ENCODE results near the gene TRIO. TPM values are rescaled to one million over a fixed set of nuclear protein-coding genes. Genes with fewer than 3 reads are reported as not detected.

Gene TRIO
- polyA plus RNA-seq, 3 donors = 1.7 to 45.8 (median 2.1) TPM

- intact Hi-C loops (cut with micrococcal nuclease) = no loop called here
- H4K20me1 ChIP-seq (ENCODE audit: insufficient read depth, low read length) = peaks cover 90% of the 10 kb centered on the region
Measured at GRCh38 chr5:14218897-14219573, 75.9 kb downstream of the TRIO start.

GRCh38 chr5:14219800-14220512, 76.8 kb downstream of the TRIO start:
- Histone ChIP-seq H3K4me1 (ENCODE audit: control insufficient read depth in 1 of 2, insufficient read depth in 2 of 2, low read length in 2 of 2) (no peaks in the 10 kb centered on the region), H3K4me3 (replicated peaks in 1 of 3; ENCODE audit: low read depth in 2 of 3, low read length in 3 of 3) (no peak overlapping the region), H4K20me1 (ENCODE audit: insufficient read depth, low read length) (peaks cover 90% of the 10 kb centered on the region), H3K27ac (ENCODE audit: low read depth in 1 of 2, low read length in 2 of 2) (no peak overlapping the region), H3K4me2 (replicated peaks; ENCODE audit: extremely low read depth, low read length, poor library complexity, severe bottlenecking) (no peak overlapping the region), H3K27me3 (ENCODE audit: control insufficient read depth in 2 of 2, insufficient read depth in 2 of 2, low read length in 2 of 2) (no peaks in the 10 kb centered on the region), H3K9me3 (replicated peaks in 1 of 2; ENCODE audit: control insufficient read depth in 1 of 2, insufficient read depth in 1 of 2, low read length in 2 of 2) (no peaks in the 10 kb centered on the region), H3K9ac (ENCODE audit: insufficient read depth, low read length, poor library complexity, severe bottlenecking) (no peak overlapping the region), H3K36me3 (replicated peaks in 1 of 2; ENCODE audit: control insufficient read depth in 1 of 2, insufficient read depth in 2 of 2, low read length in 2 of 2) (no peaks in the 10 kb centered on the region), H2AFZ (ENCODE audit: insufficient read depth, low read depth, low read length, poor library complexity, severe bottlenecking) (no peak overlapping the region), H3K79me2 (ENCODE audit: insufficient read depth, low read length) (peaks cover 73% of the 10 kb centered on the region)
- H3K4me3 Mint-ChIP-seq = no peak overlapping the region
- no peak for DNase-seq
- intact Hi-C loops (cut with micrococcal nuclease) = no loop called here
- no peak overlapping the region for H3K27ac Mint-ChIP-seq
- H3K4me1 Mint-ChIP-seq = peaks cover 39% of the 10 kb centered on the region
- WGBS (ENCODE audit: insufficient coverage) = 83% methylated on average over 1 of the region's 6 CpGs
- no peaks in the 10 kb centered on the region for H3K36me3 Mint-ChIP-seq
- no peak for TF ChIP-seq CTCF (IDR thresholded peaks at IDR 0.05)
- H3K9me3 Mint-ChIP-seq = no peaks in the 10 kb centered on the region
- H3K27me3 Mint-ChIP-seq (ENCODE audit: low read depth in 3 of 3) = no peaks in the 10 kb centered on the region

More at GRCh38 chr5:14218897-14219573, 75.9 kb downstream of the TRIO start:
- Histone ChIP-seq H3K27ac (ENCODE audit: low read depth in 1 of 2, low read length in 2 of 2) (no peak overlapping the region), H3K4me1 (ENCODE audit: control insufficient read depth in 1 of 2, insufficient read depth in 2 of 2, low read length in 2 of 2) (no peaks in the 10 kb centered on the region), H2AFZ (ENCODE audit: insufficient read depth, low read depth, low read length, poor library complexity, severe bottlenecking) (no peak overlapping the region), H3K27me3 (ENCODE audit: control insufficient read depth in 2 of 2, insufficient read depth in 2 of 2, low read length in 2 of 2) (no peaks in the 10 kb centered on the region), H3K9me3 (replicated peaks in 1 of 2; ENCODE audit: control insufficient read depth in 1 of 2, insufficient read depth in 1 of 2, low read length in 2 of 2) (no peaks in the 10 kb centered on the region), H3K4me3 (replicated peaks in 1 of 3; ENCODE audit: low read depth in 2 of 3, low read length in 3 of 3) (no peak overlapping the region), H3K9ac (ENCODE audit: insufficient read depth, low read length, poor library complexity, severe bottlenecking) (no peak overlapping the region), H3K79me2 (ENCODE audit: insufficient read depth, low read length) (peaks cover 75% of the 10 kb centered on the region), H3K36me3 (replicated peaks in 1 of 2; ENCODE audit: control insufficient read depth in 1 of 2, insufficient read depth in 2 of 2, low read length in 2 of 2) (no peaks in the 10 kb centered on the region), H3K4me2 (replicated peaks; ENCODE audit: extremely low read depth, low read length, poor library complexity, severe bottlenecking) (no peak overlapping the region)
- TF ChIP-seq CTCF (IDR thresholded peaks at IDR 0.05) = no peak
- Mint-ChIP-seq H3K27me3 (ENCODE audit: low read depth in 3 of 3) (no peaks in the 10 kb centered on the region), H3K4me1 (peaks cover 39% of the 10 kb centered on the region), H3K4me3 (no peak overlapping the region), H3K36me3 (no peaks in the 10 kb centered on the region), H3K9me3 (no peaks in the 10 kb centered on the region), H3K27ac (peak overlapping the region in 1 of 7 donors; percentile 50)
- 96% methylated on average over 9 of the region's 10 CpGs for WGBS (ENCODE audit: insufficient coverage)
- no peak for DNase-seq

All from CD14-positive monocyte (primary cell).